GM19193 (cell line): Measurements from ENCODE around the gene DPM2.

Source experiments
- POLR2A ChIP-seq: IDR thresholded peaks from 4 replicates; pipeline ENCODE4 v1.6.1; 2011; ENCODE audit not compliant: insufficient read depth, insufficient read length; ENCODE audit errors: extremely low read depth

DPM2 gene

DNA sequence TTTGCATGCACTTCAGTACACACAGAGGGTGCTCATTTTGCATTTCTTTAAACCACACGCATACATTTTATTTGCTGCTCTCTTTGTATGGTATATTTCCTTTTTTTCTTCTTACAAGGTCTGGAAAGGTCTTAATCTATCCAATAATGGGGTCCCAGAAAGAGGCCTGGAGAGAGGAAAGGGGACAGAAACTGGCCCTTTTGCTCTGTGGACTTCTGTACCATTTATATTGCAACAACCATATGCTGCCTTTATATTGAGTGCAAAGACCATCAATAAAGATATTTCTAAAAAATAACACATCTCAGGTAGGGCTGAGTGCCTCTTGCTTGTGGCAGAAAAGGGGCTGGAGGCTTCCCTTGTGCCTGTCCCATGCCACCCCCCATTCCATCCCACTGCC is 15.5 kb upstream of the DPM2 start:
- TF ChIP-seq POLR2A, result no peak

DNA sequence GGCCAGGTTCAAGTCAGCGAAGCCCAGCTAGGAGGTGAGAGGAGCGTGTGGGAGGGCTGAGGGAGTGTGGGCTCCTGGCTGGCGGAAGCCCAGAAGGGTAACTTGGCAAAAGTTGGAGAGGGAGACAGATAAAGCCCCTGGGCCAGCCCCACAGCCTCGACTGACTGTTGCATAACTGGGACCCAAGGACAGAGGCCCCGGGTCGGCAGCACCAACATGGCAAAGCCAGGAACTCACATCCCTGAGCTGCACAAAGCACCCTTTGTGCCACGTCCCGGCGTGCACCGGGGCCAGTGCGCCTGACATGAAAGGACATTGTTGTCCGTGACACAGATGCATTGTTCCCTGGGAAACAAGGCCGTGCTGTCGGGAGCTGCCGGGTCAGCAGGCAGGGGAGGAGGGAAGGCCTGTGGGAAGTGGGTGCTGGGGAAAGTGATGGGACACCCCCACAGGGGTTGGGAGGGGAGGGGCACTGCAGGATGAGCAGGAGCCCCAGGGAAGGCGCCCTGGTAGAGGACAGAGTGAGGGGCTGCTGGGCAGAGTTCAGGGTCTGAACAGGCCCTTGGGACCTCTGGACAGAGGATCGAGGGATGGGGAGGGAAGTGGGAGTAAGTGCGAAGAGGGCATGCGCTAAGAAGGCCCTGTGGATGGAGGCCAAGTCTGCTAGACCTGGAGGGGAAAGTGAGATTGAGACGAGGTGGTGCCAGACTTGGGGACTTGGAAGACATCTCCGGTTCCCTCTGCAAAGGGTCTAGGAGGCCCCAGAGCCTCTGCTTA is 13.0 kb upstream of the DPM2 start:
- TF ChIP-seq POLR2A, result no peak

DNA sequence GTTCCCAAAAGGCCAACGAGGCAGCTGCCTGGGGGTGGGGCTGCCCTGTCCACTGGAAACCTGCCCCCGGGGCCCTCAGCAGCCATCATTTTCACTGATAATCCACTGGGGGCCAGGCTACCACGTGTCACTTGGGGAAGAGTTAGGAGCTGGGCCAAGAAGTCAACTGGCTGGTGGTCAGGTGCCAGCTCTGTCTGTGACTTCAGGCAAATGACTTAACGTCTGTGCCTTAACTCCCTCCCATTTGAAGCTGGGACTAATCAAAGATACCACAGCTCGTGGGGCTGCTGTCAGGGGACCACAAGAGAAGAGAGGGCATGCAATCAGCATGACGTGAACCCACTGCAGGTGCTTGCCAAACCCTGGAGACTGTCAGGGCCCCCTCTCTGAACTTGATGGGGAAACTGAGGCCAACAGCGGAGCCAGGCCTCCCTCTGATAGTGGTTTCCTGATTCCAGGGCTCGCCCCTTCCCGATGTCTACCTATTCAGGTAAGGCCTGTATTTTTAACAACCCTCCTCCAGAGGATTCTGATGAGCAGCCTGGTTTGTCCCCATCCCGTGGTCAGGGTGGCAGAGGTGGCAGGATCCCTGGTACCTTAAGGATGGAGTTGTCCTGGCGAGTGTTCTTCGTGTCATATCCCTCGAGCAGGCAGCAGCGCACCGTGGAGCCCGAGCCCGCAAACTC is 12.3 kb upstream of the DPM2 start:
- TF ChIP-seq POLR2A, result no peak

DNA sequence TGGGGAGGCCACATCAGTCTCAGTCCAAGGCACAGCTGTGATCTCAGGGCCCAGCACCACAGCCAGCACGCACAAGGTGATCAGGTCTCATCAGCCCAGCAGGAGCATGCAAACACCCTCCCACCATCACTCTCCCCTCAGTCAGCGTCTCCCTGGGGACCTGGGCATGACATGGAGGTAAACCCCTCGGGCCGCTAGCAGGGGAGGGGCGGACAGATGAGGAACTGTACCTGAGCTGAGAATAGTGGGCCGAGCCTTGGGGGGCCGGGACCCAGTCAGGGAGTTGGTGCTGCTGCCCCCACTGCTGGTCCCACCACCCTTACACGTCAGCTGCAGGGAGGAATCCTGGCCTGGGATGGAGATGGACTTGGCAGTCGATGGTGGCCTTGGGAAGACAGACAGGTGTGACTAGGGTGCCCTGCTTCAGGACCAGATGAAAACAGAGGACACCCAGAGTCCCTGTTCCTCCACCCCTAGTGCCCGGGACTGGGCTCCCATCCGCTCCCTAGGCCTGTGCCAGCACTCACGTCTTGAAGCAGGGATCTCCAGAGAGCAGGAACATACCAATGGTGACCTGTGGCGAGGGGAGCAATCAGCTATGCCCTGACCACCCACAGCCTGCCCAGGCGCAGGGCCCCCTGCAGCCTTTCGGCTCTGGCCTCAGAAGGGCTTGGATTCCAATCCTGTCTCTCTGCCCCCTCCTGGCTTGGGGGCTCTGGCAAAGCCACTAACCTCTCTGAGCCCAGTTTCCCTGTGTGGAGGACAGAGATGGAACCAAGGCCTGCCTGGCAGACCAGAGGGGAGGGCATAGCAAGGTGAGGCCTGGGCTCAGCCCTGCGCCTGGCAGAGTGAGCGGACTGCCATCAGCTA is 10.4 kb upstream of the DPM2 start:
- no peak for TF ChIP-seq POLR2A

DNA sequence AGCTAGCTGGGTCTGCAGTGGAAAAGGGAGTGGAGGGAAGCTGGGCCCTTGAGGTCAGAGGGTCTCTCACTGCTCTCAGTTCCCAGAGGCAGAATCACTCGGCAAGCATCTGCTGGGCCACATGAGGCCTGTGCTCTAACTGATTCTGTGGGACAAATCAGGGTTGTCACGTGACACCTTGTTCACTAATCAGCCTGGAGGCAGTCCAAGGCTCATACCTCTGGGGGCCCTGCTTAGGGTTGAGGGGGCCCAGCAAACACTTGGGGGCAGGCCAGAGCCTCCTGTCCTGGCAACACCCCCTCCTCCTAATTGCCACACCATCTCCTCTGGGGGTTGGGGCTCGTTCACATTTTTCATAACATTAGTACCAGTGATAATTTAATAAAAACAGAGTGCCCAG is 9.1 kb upstream of the DPM2 start:
- TF ChIP-seq POLR2A, result no peak

DNA sequence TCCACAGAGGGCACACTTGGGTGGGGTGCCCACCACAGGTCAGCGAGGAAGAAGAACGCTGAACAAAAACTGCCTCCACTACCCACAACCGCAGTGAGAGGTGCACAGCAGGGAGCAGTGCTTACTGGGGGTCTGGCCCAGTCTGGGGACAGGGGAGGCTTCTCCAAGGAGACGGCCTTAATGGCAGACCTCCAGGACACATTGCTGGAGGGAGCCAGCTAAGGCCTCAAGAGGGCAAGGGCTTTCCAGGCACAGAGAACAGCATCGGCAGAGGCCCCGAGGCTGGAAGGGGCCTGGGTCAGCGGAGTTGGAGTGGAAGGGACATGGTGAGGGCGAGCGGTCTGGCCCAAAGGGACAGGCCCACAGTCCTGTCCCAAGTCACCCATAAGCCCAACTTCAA is 8.3 kb upstream of the DPM2 start:
- TF ChIP-seq POLR2A, result no peak

DNA sequence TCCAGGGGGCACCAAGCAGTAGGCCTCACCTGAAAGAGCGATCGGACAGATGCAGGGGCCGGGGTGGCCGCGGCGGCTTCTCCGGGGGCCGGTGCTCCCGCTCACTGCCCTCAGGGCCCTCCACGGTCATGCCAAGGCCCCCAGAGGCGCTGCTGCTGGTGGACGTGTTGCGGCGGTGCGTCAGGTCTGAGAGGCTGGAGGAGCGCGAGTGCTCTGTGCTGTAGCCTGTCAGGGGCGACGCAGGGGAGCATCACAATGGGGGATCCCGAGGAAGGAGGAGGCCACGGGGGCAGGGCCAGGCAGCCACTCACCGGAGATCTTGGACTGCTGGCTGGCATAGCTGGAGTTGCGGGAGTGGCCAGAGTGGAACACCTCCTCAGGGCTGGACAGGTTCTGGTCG is 7.7 kb upstream of the DPM2 start:
- TF ChIP-seq POLR2A, result no peak

DNA sequence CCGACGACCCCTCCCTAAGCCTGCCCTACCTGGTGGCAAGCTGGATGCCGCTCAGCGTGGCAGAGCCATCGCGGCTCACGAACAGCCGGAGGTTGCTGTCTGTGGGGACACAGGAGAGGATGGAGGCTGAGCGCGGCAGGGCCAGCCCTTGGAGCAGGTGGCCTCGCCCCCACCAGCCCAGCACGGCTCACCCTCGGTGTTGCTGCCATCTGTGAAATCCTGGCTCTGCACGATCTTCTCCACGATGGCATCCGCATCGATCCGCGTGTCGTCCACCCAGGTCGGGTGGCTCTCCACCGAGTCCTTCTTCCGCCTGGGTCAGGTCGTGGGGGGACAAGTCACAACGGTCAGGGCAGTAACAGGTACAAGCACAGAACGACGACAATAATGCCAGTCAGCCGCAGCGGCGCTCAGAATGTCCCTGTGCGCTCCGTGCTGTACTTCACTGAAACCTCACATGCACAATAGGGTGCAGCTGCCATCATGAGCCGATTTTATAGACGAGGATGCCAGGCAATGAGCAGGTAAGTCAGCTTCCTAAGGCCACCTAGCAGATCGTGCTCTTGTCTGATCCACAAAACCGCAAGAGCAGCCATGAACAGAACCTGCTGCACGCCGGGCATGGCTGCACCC is 7.0 kb upstream of the DPM2 start:
- no peak for TF ChIP-seq POLR2A

DNA sequence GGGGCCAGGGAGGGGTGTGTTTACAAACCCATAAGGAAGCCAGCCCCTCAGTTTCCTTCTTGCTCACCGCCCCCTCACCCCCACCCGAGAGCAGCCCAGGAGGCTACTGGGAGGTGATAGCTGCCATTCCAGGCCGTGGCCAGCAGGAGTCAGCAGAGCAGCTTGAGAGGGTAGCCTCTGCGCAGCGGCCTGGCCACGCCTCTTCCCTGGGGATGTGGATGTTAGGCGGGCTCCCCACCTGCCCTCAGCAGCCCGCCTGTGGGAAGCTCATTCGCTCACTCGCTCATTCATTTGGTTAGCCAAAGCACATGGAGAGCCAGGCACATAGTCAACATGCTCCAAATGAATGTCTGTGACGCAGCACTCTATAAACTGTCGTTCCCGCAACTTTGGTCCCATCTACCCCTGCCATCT is 6.1 kb upstream of the DPM2 start:
- no peak for TF ChIP-seq POLR2A

DNA sequence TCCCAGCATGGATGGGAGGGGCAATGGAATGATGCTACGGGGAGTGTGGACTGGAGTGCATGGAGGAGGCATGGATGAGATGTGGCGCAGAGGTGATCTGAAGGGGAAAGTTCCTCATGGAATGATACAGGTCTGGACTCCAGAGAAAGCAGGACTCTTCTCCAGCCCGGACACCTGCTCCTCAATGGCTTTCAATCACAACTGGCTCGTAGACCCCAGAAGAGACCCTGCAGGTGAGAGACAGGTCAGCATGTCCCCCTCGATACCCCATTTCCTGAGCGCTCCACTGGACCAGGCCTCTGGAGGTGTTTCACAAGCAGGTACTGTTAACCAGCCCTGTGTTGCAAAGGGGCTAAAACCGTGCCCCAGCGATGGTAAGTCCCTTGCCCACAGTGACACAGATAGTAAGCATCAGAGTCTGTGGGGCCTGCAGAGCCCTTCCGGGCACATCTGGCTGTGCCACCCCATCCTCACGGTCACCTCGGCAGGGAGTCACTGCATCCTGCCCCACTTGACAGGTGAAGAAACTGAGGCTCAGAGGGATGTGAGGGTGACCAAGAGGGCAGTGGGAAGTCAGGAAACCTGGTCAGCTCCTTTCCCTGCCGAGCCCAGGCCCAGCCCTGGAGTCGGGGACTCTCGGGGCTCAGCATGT is 5.5 kb upstream of the DPM2 start:
- TF ChIP-seq POLR2A, result no peak

DNA sequence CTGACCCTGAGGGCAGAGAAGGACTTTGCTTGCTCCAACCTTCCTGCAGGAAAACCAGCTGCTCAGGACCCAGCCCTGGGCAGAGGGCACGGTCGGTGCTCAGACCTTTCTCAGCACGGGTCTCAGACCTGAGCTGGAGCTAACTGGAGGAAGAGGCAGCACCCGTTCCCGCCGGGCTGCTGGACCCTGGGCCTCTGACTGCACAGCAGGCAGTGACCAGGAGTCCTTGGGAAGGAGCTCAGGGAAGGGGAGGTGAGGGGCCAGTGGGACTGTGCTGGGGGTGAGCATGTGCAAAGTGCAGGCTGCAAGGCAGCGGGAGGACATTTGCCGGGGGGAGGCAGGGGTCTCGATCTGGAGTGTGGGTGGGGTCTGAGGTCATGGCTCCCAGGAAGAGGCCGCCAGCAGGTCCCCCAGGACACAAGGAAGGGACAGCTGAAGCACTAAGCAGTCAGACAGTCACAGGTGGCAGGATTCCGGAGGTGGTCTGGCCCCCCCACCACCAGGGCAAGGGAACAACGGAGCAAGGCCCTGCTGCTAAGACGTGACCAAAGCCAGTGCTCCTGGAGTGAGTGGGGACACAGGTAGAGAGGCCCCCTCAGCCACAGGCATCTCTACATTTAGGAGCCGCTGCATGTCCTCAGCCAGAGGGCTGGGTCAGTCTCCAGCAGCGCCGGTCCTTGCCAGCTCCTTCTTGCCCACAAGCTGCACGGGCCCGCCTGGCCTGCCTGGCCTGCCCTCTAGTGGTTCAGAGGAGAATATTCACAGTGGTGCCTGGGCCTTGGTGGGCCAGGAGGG is 4.8 kb upstream of the DPM2 start:
- TF ChIP-seq POLR2A, result no peak

DNA sequence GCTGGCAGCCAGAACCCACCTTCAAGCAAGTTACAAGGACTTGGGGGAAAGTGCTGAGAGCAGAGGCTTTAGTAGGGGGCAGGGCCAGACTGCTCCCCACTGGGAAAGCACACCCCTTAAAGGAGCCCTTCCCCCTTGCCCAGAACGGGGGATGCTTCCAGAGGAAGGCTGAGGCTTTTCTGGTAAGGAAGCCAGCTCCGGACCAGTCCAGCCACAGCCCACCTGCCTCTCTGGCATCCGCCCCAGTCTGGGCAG is 4.2 kb upstream of the DPM2 start:
- TF ChIP-seq POLR2A, result no peak

DNA sequence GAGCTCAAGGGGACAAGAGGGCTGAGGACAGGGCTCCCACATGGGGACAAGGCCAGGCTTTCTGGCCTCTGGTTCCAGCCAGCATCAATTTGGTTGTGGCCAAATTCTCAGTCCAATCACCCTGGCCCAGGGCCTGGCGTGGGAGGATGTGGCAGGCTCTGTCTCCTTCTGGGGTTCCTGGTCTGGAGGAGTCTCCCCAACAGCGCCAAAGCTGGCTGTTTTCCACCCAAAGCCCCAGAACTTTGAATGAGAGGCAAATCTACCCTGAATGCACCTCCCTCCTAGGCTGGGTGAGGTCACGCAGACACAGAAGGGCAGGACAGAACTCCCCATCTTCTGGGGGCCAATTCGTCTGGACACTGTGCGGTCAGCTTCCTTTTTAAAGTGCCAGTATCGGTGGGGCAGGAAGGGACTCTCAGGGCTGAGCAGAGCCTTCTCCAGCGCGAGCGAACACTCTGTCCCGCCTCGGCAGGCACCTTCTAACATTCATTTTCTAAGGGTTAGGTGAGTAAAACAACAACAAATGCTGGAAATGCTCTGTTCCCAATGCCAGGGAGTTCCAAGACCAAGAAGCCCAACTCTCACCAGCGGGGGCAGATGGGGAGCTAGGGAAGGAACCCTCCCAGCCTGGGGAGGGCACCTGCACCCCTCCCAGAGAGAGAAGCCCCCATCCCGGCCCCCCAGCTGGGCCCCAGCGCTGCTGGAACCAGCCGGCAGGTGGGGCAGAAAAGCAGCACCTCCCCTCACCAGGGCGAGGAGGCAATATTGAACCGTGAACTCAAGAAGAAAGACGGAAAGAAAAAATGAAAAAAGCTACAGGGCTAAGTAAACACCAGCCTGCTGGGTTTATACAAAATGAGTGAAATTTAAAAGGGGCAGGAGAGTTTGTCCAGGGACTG is 3.7 kb upstream of the DPM2 start:
- no peak for TF ChIP-seq POLR2A
